Neural progenitor cell (in vitro differentiated cells): Measurements from ENCODE around the gene CTNNAL1. TPM values are rescaled to one million over a fixed set of nuclear protein-coding genes. Genes with fewer than 3 reads are reported as not detected.

Experiments
- DNase-seq: peaks from one replicate; pipeline ENCODE4 v3.0.0-alpha.2; 2016; ENCODE audit warnings: low spot score
- H2AFZ ChIP-seq: fragments of 200-600 bp; sonication (generic); replicated peaks from 2 replicates; pipeline ENCODE4 v1.6.1; 2016; ENCODE audit warnings: antibody characterized with exemption
- H3F3A ChIP-seq: fragments of 200-600 bp; sonication (generic); 2 replicates; pipeline ENCODE4 v1.6.1; 2016; ENCODE audit warnings: antibody characterized with exemption, low read depth
- H3K27ac ChIP-seq: fragments of 200-600 bp; sonication (generic); 2 replicates; pipeline ENCODE4 v1.5.1; 2016; ENCODE audit warnings: mild to moderate bottlenecking
- H3K27me3 ChIP-seq: fragments of 200-600 bp; sonication (generic); 2 replicates; pipeline ENCODE4 v1.6.1; 2016; ENCODE audit warnings: mild to moderate bottlenecking, moderate library complexity
- H3K36me3 ChIP-seq: fragments of 200-600 bp; sonication (generic); 2 replicates; pipeline ENCODE4 v1.5.1; 2016
- H3K4me1 ChIP-seq: fragments of 200-600 bp; sonication (generic); 2 replicates; pipeline ENCODE4 v1.6.1; 2016; ENCODE audit warnings: mixed run types
- H3K4me2 ChIP-seq: fragments of 200-600 bp; sonication (generic); 2 replicates; pipeline ENCODE4 v1.6.1; 2016
- H3K4me3 ChIP-seq: fragments of 200-600 bp; sonication (generic); 2 replicates; pipeline ENCODE4 v1.5.1; 2016
- H3K79me2 ChIP-seq: fragments of 200-600 bp; sonication (generic); 2 replicates; pipeline ENCODE4 v1.6.1; 2016; ENCODE audit warnings: low read depth
- H3K9ac ChIP-seq: fragments of 200-600 bp; sonication (generic); 2 replicates; pipeline ENCODE4 v1.6.1; 2016
- H3K9me3 ChIP-seq: fragments of 200-600 bp; sonication (generic); 2 replicates; pipeline ENCODE4 v1.5.1; 2016; ENCODE audit warnings: low read depth
- H4K20me1 ChIP-seq: fragments of 200-600 bp; sonication (generic); 2 replicates; pipeline ENCODE4 v1.6.1; 2016; ENCODE audit warnings: low read depth
- H3K27ac Mint-ChIP-seq: 3 replicates; pipeline ENCODE4 v1.8.0; 2021; ENCODE audit warnings: mixed read lengths
- H3K27me3 Mint-ChIP-seq: 2 replicates; pipeline ENCODE4 v1.8.0; 2022; ENCODE audit warnings: low read depth, mild to moderate bottlenecking, inconsistent platforms, moderate library complexity, mixed read lengths; ENCODE audit not compliant: insufficient read depth
- H3K36me3 Mint-ChIP-seq: 3 replicates; pipeline ENCODE4 v1.8.0; 2021; ENCODE audit warnings: mixed read lengths
- H3K4me1 Mint-ChIP-seq: 3 replicates; pipeline ENCODE4 v1.8.0; 2021; ENCODE audit warnings: mixed read lengths
- H3K4me3 Mint-ChIP-seq: 3 replicates; pipeline ENCODE4 v1.8.0; 2021; ENCODE audit warnings: mild to moderate bottlenecking, moderate library complexity, mixed read lengths
- H3K9me3 Mint-ChIP-seq: 3 replicates; pipeline ENCODE4 v1.8.0; 2020; ENCODE audit warnings: mixed read lengths
- EZH2 ChIP-seq: fragments of 200-600 bp; sonication (generic); IDR thresholded peaks from 2 replicates; pipeline ENCODE4 v1.6.1; 2017; ENCODE audit warnings: antibody characterized with exemption, mild to moderate bottlenecking, moderate library complexity
- EZH2phosphoT487 ChIP-seq: fragments of 200-600 bp; sonication (generic); IDR thresholded peaks from 2 replicates; pipeline ENCODE4 v1.6.1; 2017; ENCODE audit warnings: antibody characterized with exemption
- total RNA-seq: library from RNA; depleted of rRNA; stranded (reverse); fragments of >200 nt; gene quantifications from 2 replicates; pipeline ENCODE4 v1.2.3, GENCODE V29; 2015; ENCODE audit warnings: low replicate concordance
- TF ChIP-seq, protein P1 (sequence below): fragments of 200-600 bp; sonication (generic); IDR thresholded peaks from 2 replicates; pipeline ENCODE4 v1.5.1; 2017; ENCODE audit warnings: antibody characterized with exemption, mild to moderate bottlenecking

The CTNNAL1 gene
- total RNA-seq, 1 donor from 2014 or later: 156 TPM

DNA sequence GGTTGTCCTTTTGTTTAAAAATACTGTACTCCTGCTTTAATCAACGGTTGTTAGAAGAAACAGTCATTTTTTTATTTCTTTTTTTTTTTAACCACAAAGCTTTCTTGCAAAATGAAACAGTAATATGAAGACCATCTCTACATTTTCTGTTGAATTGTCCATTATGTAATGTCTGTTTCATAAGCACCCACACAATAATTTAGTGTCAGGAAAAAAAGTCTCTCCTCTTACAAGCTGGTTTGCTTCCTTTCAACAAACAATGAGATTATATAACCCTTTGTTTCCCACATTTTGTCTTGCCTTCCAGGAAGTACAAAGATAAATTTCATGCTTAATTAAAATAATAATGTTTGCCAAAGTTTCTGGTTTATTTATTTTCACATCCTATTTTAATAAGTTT is 16.7 kb downstream of the CTNNAL1 start:
- H3K27ac ChIP-seq: no peak overlapping the region
- H3F3A ChIP-seq: no peaks in the 10 kb centered on the region
- H3K79me2 ChIP-seq: peaks cover 76% of the 10 kb centered on the region
- no peak overlapping the region for H3K4me3 Mint-ChIP-seq
- no peaks in the 10 kb centered on the region for H3K9me3 Mint-ChIP-seq
- no peak for DNase-seq
- H3K27me3 ChIP-seq: no peaks in the 10 kb centered on the region
- no peaks in the 10 kb centered on the region for H3K9me3 ChIP-seq
- no peak overlapping the region for H3K4me3 ChIP-seq
- H3K27me3 Mint-ChIP-seq: no peaks in the 10 kb centered on the region
- H3K36me3 Mint-ChIP-seq: peaks cover 42% of the 10 kb centered on the region
- no peak overlapping the region for H3K4me2 ChIP-seq
- no peak overlapping the region for H2AFZ ChIP-seq
- no peaks in the 10 kb centered on the region for H3K4me1 Mint-ChIP-seq
- H3K4me1 ChIP-seq: peaks cover 6% of the 10 kb centered on the region
- H3K9ac ChIP-seq: no peak overlapping the region
- no peaks in the 10 kb centered on the region for H4K20me1 ChIP-seq
- H3K27ac Mint-ChIP-seq: no peak overlapping the region
- H3K36me3 ChIP-seq: no peaks in the 10 kb centered on the region
- TF ChIP-seq EZH2 (no peak), EZH2phosphoT487 (no peak)
- TF ChIP-seq, protein P1, sequence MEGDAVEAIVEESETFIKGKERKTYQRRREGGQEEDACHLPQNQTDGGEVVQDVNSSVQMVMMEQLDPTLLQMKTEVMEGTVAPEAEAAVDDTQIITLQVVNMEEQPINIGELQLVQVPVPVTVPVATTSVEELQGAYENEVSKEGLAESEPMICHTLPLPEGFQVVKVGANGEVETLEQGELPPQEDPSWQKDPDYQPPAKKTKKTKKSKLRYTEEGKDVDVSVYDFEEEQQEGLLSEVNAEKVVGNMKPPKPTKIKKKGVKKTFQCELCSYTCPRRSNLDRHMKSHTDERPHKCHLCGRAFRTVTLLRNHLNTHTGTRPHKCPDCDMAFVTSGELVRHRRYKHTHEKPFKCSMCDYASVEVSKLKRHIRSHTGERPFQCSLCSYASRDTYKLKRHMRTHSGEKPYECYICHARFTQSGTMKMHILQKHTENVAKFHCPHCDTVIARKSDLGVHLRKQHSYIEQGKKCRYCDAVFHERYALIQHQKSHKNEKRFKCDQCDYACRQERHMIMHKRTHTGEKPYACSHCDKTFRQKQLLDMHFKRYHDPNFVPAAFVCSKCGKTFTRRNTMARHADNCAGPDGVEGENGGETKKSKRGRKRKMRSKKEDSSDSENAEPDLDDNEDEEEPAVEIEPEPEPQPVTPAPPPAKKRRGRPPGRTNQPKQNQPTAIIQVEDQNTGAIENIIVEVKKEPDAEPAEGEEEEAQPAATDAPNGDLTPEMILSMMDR: no peak

DNA sequence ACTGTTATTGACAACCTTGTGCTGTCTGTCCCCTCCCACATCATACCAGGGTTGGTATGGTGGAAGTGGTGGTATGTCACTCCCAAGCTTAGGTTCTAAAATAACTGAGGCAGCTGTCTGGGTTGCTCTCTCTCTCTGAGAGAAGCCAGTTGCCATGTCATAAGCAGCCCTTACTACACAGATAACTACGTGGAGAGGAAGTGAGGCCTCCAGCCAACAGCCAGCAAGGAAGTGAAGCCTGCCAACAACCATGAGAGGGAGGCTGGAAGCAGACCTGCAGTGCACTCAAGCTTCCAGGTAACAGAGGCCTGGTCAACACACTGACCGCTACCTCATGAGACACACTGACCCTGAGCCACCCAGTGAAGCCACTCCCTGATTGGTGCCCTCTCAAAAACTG is 18.6 kb downstream of the CTNNAL1 start:
- Histone ChIP-seq H3K79me2 (peaks cover 60% of the 10 kb centered on the region), H4K20me1 (no peaks in the 10 kb centered on the region), H2AFZ (no peak overlapping the region), H3K4me3 (no peak overlapping the region), H3K4me2 (no peak overlapping the region), H3F3A (no peaks in the 10 kb centered on the region), H3K27me3 (no peaks in the 10 kb centered on the region), H3K27ac (no peak overlapping the region), H3K36me3 (peaks cover 9% of the 10 kb centered on the region), H3K9ac (no peak overlapping the region), H3K4me1 (peaks cover 6% of the 10 kb centered on the region), H3K9me3 (no peaks in the 10 kb centered on the region)
- Mint-ChIP-seq H3K36me3 (peaks cover 41% of the 10 kb centered on the region), H3K27ac (no peak overlapping the region), H3K27me3 (no peaks in the 10 kb centered on the region), H3K4me3 (no peak overlapping the region), H3K9me3 (no peaks in the 10 kb centered on the region), H3K4me1 (no peaks in the 10 kb centered on the region)
- DNase-seq: no peak
- no peak for TF ChIP-seq EZH2phosphoT487

DNA sequence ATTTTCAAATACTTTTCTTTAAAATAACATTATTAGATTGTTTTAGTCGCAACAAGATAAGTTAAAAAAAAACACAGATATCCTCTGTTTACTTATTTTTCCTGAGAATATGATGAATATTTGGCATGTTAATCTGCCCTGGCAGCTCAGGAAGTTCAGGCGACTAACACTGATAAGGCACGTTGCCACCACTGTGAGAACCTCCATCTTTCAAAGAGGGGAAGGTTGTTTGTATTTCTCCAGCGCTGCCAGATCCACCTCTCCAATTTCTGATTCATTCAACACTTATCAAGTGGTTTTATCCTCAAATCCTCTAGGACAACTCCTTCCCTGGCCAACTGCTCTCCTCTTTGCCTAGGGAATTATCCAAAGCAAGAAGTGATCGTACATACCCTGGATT is 21.8 kb downstream of the CTNNAL1 start:
- TF ChIP-seq, protein P1: no peak
- TF ChIP-seq EZH2phosphoT487: no peak
- TF ChIP-seq EZH2: no peak
- Histone ChIP-seq H3K27me3 (no peaks in the 10 kb centered on the region), H3K4me3 (no peak overlapping the region), H2AFZ (no peak overlapping the region), H3K36me3 (peaks cover 9% of the 10 kb centered on the region), H3K79me2 (peaks cover 29% of the 10 kb centered on the region), H3K4me2 (no peak overlapping the region), H4K20me1 (no peaks in the 10 kb centered on the region), H3K9me3 (no peaks in the 10 kb centered on the region), H3K4me1 (no peaks in the 10 kb centered on the region), H3F3A (no peaks in the 10 kb centered on the region), H3K9ac (no peak overlapping the region), H3K27ac (no peak overlapping the region)
- no peak overlapping the region for H3K27ac Mint-ChIP-seq
- H3K4me1 Mint-ChIP-seq: no peaks in the 10 kb centered on the region
- DNase-seq: no peak
- no peaks in the 10 kb centered on the region for H3K27me3 Mint-ChIP-seq
- no peak overlapping the region for H3K4me3 Mint-ChIP-seq
- peaks cover 5% of the 10 kb centered on the region for H3K9me3 Mint-ChIP-seq
- H3K36me3 Mint-ChIP-seq: peaks cover 40% of the 10 kb centered on the region

DNA sequence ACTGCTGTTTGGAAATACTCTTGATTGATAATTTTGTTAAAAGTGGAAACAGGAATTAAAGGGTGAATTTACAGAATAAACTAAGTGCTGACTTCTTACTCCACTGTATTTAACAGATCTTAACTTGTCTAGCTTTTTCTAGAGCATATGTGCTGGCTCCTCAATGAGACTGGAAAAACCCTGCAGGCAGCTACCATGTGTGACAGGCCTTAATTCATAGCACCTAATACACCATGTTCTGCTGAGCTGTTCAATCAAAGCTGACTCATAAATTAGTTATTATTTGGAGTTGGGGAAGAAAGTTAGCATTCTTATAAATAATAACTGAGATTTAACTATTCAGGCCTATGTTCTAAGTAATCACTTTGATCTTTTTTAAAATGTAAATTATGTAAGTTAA is 29.4 kb downstream of the CTNNAL1 start:
- Histone ChIP-seq H3K4me1 (no peaks in the 10 kb centered on the region), H2AFZ (no peak overlapping the region), H3K79me2 (no peaks in the 10 kb centered on the region), H3F3A (no peaks in the 10 kb centered on the region), H3K36me3 (no peaks in the 10 kb centered on the region), H4K20me1 (no peaks in the 10 kb centered on the region), H3K27ac (no peak overlapping the region), H3K9me3 (no peaks in the 10 kb centered on the region), H3K4me3 (no peak overlapping the region), H3K27me3 (no peaks in the 10 kb centered on the region), H3K4me2 (no peak overlapping the region), H3K9ac (no peak overlapping the region)
- Mint-ChIP-seq H3K36me3 (peaks cover 13% of the 10 kb centered on the region), H3K9me3 (peaks cover 5% of the 10 kb centered on the region), H3K4me3 (no peak overlapping the region), H3K4me1 (no peaks in the 10 kb centered on the region), H3K27me3 (no peaks in the 10 kb centered on the region), H3K27ac (no peak overlapping the region)
- no peak for DNase-seq
- TF ChIP-seq EZH2: no peak
- TF ChIP-seq EZH2phosphoT487: no peak
